Thyroid gland (tissue), 4 donors: ENCODE results near the gene AGBL2.

Experiments
- CTCF ChIP-seq, 6 experiments: fragments of 200-600 bp in 3 of 6; fragments of 450-650 bp in 3 of 6; sonication (generic) in 3 of 6; IDR thresholded peaks; one replicate each; pipeline ENCODE4 v1.5.1; 2016 to 2019; ENCODE audit warnings: antibody characterized with exemption in 6 of 6, mild to moderate bottlenecking in 2 of 6, inconsistent platforms in 1 of 6, moderate library complexity in 1 of 6
- POLR2A ChIP-seq, 2 donors: fragments of 450-650 bp; IDR thresholded peaks; one replicate each; pipeline ENCODE4 v1.6.1; 2017; ENCODE audit warnings: antibody characterized with exemption in 2 of 2, mild to moderate bottlenecking in 2 of 2, moderate library complexity in 1 of 2

GRCh38 chr11:47642099-47642855 is 72.9 kb downstream of the AGBL2 start, which contains the start of gene MTCH2:
- TF ChIP-seq CTCF (IDR thresholded peaks at IDR 0.05) (peak in 4 of 6 experiments; percentile 10 to 38 (median 22)), POLR2A (IDR thresholded peaks at IDR 0.05) (peak; percentile 58 to 81)
